CD4-positive, alpha-beta T cell treated with Interleukin-15 for 1 hour (primary cell): ENCODE results near the gene HABP2.

ENCODE experiments used
- DNase-seq: peaks from one replicate; pipeline ENCODE4 v3.0.0-alpha.2; 2020

Gene HABP2

GRCh38 chr10:113609704-113610108 is 56.9 kb downstream of the HABP2 start:
- DNase-seq = no peak

DNA sequence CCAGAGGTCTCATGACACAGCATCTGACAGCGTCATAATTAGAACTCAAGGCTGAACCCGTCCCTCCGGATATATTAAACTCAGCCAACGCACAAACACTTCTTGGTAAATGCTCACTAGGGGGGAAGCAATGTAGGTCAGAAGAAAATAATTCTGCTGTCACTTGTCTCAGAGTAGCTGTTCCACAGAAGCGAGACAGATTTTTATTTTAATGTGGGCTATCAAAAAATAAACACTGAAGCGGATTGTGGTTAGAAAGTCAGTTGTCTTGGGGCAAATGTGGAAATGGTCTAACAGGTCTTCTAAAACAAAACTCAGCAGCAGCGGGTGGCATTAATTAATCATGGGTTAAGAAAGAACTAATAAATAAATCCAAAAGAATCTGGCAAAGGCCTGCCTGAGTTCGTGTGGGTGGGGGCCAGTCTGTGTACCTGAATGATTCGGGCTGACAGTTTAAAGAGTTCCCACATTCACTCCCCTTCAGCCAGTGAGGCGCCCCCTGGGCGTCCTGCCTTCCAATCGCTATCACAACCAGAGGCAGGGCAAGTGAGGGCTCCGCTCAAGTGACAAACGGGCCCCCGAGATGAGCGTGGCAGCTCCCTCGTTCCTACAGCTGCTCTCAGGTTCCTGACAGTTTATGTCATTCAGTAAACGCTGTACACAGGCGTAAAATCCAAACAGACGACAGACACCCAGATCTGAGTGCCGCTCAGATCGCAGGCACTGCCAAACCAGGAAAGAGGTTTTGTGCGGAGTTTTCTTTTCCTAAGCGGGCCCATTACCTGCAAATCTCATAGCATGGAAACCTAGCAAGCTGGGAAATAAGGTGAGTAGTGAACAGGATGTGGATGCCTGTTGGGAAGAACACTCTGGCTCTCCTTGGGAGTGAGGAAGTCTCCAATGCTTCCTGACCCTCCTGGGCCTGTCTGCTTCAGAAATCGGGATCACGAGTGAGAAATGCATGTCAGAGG is 58.1 kb downstream of the HABP2 start:
- DNase-seq = no peak

DNA sequence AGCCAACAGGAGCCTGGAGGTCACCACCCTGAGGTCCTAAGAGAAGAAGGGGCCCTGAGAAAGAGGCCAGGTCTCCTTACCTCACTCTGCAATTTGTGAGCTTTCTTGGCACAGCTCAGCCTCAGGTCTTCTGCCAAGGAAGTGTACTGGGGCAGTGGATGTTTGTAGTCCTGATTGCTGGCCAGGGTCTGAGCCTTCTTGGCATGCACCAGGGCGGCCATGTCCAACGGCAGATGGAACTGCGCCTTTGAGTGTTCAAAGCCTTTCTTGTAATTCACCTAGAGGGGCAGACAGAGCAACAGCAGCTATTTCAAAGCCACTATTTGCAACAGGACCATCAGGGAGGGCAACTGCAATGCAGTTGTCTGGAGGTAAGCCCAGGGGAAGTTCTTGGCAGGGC is 59.3 kb downstream of the HABP2 start:
- no peak for DNase-seq

- DNase-seq = no peak
These were observed 60.6 kb downstream of the HABP2 start for GRCh38 chr10:113613427-113613826.

GRCh38 chr10:113613977-113614690 is 61.3 kb downstream of the HABP2 start:
- DNase-seq = no peak

GRCh38 chr10:113616244-113617074 is 63.6 kb downstream of the HABP2 start:
- no peak for DNase-seq

DNA sequence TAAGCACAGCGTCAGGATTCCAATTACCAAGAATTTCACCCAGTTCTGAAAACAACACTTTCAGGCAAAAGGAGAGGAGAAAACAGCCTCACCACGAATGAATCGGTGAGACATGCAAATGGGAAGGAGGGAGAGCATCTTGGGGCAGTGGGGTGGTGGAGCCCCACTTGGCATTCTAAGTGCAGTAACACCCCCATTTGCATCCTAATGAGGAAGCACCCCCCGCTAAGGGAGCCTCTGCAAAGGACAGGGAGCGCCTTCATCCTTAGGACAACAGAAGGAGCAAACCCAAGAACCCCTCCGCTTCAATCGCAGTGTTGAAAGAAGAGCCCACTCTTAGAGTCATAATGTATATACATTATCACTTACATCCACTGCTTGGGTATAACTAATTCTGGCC is 64.2 kb downstream of the HABP2 start:
- DNase-seq = no peak

- DNase-seq = no peak
These were observed 65.5 kb downstream of the HABP2 start for GRCh38 chr10:113618338-113618737.

GRCh38 chr10:113619401-113619800 is 66.5 kb downstream of the HABP2 start:
- DNase-seq = no peak

GRCh38 chr10:113620511-113620910 is 67.7 kb downstream of the HABP2 start:
- DNase-seq = no peak

GRCh38 chr10:113620936-113621335 is 68.1 kb downstream of the HABP2 start:
- DNase-seq = no peak

DNA sequence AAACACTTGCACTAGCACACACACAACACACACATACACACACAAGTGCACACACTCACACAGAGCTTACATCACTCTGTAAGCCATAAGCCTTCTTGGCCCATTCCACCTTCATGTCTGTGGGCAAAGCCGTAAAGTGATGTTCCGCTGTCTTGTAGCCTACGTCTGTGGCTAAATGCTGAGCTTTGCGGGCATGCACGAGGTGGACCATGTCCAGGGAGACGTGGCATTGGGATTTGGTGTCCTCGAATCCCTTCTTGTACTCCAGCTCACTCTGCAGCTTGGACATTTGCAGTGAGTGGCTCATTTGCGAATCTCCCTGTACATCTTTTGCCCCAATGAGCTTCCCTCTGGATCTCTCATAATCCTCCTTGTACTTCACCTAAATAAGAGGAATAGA is 68.9 kb downstream of the HABP2 start:
- no peak for DNase-seq

- DNase-seq = no peak
These were observed 70.0 kb downstream of the HABP2 start for GRCh38 chr10:113622831-113623230.

GRCh38 chr10:113625461-113626186 is 72.8 kb downstream of the HABP2 start:
- no peak for DNase-seq

DNA sequence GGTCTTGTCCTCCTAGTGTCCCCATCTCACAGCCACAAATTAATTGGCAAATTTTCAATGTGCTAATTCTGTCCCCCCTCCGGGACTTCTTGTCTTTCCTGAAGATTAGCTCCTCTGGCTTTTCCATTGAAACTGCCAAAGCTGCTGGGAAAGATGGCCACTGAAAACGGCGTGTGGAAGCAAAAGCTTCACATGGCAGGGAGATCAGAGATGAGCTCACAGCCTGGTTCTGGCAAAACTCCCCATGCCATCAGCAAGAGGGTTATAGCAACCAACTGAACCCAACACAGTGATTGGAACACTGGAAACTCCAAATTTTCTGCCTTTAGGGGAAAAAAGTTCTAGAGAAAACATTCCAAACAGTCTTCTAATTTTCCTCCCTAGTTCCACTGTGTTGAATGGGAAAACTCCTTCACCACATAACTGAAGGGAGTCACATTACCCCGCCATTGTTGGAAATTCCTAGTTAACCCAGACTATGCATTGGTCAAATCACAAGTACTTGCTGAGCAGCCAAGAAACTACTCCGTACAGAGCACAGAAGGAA is 74.0 kb downstream of the HABP2 start:
- DNase-seq = no peak

DNA sequence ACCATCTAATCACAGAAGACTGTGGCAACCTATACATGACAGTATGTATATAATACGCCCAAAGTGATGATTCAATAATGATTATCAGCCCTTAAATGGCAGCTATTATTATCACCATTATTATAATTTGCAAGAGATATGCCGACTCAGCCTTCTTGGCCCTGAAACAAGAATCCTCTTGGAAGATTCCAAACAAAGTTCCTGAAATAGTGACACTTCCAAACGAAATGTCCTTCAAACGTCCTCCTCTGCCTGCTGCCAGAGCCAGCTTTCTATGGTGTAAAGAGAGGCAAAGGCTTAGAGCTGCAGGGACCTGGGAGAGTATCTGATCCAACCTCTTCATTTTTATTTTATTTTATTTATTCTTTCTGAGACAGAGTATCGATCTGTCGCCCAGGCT is 75.0 kb downstream of the HABP2 start:
- no peak for DNase-seq

- DNase-seq = no peak
These were observed 75.8 kb downstream of the HABP2 start for GRCh38 chr10:113628607-113629153.

DNA sequence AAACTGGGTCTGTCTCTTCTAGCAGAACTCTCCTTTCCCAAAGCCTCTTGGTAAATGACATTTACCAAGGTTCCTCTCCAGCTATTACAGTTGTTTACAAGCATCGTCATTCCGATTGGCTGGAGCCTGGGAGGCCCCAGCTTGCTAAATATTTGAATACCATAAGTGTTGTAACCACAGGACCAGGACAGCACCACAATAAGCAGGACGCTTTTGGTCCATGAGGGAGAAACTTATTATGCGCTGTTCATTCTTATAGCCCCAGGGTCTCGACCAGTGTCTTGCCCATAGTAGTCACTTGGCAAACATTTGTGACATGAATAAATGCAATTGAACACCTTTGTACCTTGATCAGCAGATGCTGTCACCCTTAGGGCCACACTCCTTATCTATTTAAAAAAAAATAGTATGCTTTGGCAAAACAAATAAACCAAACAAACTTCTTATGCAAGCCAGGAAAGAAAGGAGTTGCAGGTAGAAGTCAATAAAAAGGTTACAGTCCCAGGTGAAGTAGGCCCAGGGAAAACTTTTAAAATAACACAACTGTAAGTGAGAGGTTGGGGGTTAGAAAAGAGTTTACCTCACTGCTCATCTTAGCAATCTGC is 78.2 kb downstream of the HABP2 start:
- DNase-seq = no peak

GRCh38 chr10:113631684-113632367 is 79.0 kb downstream of the HABP2 start:
- DNase-seq = no peak
